KMS-11 (cell line): ENCODE measurements around the gene TP63.

Source experiments
- H2AFZ ChIP-seq: fragments of 200-600 bp; sonication (generic); 2 replicates; pipeline ENCODE4 v1.6.1; 2016; ENCODE audit warnings: antibody characterized with exemption, mixed run types, low read depth
- H3K27ac ChIP-seq: fragments of 200-600 bp; sonication (generic); 2 replicates; pipeline ENCODE4 v1.6.1; 2016; ENCODE audit warnings: mild to moderate bottlenecking, mixed run types
- H3K27me3 ChIP-seq: fragments of 200-600 bp; sonication (generic); 2 replicates; pipeline ENCODE4 v1.6.1; 2017; ENCODE audit warnings: mild to moderate bottlenecking, low read depth, mixed run types, moderate library complexity; ENCODE audit not compliant: insufficient read depth
- H3K36me3 ChIP-seq: fragments of 200-600 bp; sonication (generic); 2 replicates; pipeline ENCODE4 v1.6.1; 2017; ENCODE audit warnings: mild to moderate bottlenecking, mixed run types; ENCODE audit not compliant: insufficient read depth
- H3K4me1 ChIP-seq: fragments of 200-600 bp; sonication (generic); 2 replicates; pipeline ENCODE4 v1.6.1; 2016; ENCODE audit warnings: mild to moderate bottlenecking, low read depth, mixed run types; ENCODE audit not compliant: poor library complexity, severe bottlenecking
- H3K4me2 ChIP-seq: fragments of 200-600 bp; sonication (generic); 2 replicates; pipeline ENCODE4 v1.7.0; 2016; ENCODE audit warnings: mild to moderate bottlenecking, mixed run types
- H3K4me3 ChIP-seq: fragments of 200-600 bp; sonication (generic); IDR thresholded peaks from 2 replicates; pipeline ENCODE4 v1.6.1; 2017; ENCODE audit warnings: low read depth, low read length, mixed read lengths; ENCODE audit not compliant: insufficient read depth
- H3K79me2 ChIP-seq: fragments of 200-600 bp; sonication (generic); 2 replicates; pipeline ENCODE4 v1.6.1; 2016; ENCODE audit warnings: low read depth, mixed run types; ENCODE audit not compliant: insufficient read depth
- H3K9ac ChIP-seq: fragments of 200-600 bp; sonication (generic); 2 replicates; pipeline ENCODE4 v1.6.1; 2016; ENCODE audit warnings: mild to moderate bottlenecking, mixed run types
- H4K20me1 ChIP-seq: fragments of 200-600 bp; sonication (generic); 2 replicates; pipeline ENCODE4 v1.6.1; 2016; ENCODE audit warnings: mild to moderate bottlenecking, mixed run types; ENCODE audit not compliant: insufficient read depth
- TF ChIP-seq, protein P1 (sequence below): fragments of 200-600 bp; sonication (generic); conservative IDR thresholded peaks from 2 replicates; pipeline ENCODE4 v1.6.1; 2017; ENCODE audit warnings: low read depth, mild to moderate bottlenecking, antibody characterized with exemption, low read length, moderate library complexity, mixed read lengths

TP63 gene

DNA sequence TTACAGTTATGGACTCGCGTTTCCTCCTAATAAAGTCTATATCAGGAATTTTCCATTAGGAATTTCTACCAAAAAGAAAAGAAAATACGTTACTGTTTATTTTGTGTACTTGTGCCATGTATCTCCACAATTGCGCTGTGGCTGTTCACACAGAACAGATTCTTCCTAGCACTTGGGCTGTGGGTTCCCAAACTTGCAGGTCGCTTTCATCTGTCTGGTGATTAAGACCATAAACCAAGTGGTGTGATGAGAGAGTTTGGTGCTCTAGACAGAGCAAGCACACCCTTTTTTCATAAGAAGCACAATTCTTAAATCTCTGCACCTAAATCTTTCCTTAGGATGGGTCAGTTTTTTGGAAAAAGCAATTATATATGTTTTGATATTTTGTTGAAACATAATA is 203.3 kb downstream of the TP63 start:
- no peaks in the 10 kb centered on the region for H3K4me1 ChIP-seq
- no peak overlapping the region for H3K27ac ChIP-seq
- no peaks in the 10 kb centered on the region for H3K36me3 ChIP-seq
- no peaks in the 10 kb centered on the region for H4K20me1 ChIP-seq
- no peaks in the 10 kb centered on the region for H3K79me2 ChIP-seq
- H3K4me2 ChIP-seq: no peak overlapping the region
- H3K27me3 ChIP-seq: no peaks in the 10 kb centered on the region
- H2AFZ ChIP-seq: no peak overlapping the region
- no peak overlapping the region for H3K4me3 ChIP-seq
- TF ChIP-seq, protein P1, sequence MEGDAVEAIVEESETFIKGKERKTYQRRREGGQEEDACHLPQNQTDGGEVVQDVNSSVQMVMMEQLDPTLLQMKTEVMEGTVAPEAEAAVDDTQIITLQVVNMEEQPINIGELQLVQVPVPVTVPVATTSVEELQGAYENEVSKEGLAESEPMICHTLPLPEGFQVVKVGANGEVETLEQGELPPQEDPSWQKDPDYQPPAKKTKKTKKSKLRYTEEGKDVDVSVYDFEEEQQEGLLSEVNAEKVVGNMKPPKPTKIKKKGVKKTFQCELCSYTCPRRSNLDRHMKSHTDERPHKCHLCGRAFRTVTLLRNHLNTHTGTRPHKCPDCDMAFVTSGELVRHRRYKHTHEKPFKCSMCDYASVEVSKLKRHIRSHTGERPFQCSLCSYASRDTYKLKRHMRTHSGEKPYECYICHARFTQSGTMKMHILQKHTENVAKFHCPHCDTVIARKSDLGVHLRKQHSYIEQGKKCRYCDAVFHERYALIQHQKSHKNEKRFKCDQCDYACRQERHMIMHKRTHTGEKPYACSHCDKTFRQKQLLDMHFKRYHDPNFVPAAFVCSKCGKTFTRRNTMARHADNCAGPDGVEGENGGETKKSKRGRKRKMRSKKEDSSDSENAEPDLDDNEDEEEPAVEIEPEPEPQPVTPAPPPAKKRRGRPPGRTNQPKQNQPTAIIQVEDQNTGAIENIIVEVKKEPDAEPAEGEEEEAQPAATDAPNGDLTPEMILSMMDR: no peak
- H3K9ac ChIP-seq: no peak overlapping the region

DNA sequence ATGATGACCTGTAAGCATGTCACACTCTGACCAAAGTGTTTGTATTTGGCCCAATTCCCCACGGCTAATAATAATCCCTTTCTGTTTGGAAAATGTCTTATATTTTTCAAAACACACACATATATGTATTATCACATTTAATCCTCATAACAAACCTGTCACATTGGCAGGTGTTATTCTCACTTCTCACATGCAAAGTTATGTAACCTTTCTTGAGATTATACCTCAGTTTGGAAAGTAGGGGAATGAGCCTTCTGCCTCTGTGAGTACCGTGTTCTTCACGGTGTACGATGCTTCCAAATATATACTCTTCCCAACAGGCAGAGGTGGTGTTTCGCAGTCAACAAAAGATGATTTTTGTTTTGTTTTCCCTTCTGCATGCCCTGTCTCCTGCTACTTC is 205.6 kb downstream of the TP63 start:
- no peak overlapping the region for H2AFZ ChIP-seq
- H3K79me2 ChIP-seq: no peaks in the 10 kb centered on the region
- H3K4me2 ChIP-seq: no peak overlapping the region
- H4K20me1 ChIP-seq: no peaks in the 10 kb centered on the region
- no peaks in the 10 kb centered on the region for H3K36me3 ChIP-seq
- no peaks in the 10 kb centered on the region for H3K27me3 ChIP-seq
- no peak overlapping the region for H3K9ac ChIP-seq
- H3K27ac ChIP-seq: no peak overlapping the region
- TF ChIP-seq, protein P1: no peak
- H3K4me1 ChIP-seq: no peaks in the 10 kb centered on the region
- no peak overlapping the region for H3K4me3 ChIP-seq

DNA sequence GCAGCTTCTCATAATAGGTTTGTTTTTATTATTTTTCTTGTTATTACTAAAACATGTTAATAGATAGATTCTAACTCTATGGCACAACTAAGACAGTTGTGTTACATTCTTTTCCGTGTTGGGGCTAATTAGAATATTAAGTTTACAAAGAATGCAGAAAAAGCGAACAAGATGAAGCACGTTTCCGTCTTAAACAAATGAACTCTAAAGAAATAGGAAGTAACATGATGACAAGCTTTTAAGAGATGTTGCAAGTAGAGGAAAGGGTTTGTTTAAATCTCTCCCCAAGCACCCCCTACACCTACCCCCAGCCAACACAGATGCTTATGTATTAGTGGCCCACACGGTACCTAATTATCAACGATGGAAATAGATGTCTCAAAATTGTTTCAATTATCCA is 207.1 kb downstream of the TP63 start:
- no peak overlapping the region for H3K27ac ChIP-seq
- H3K4me1 ChIP-seq: no peaks in the 10 kb centered on the region
- H3K9ac ChIP-seq: no peak overlapping the region
- no peaks in the 10 kb centered on the region for H3K36me3 ChIP-seq
- H2AFZ ChIP-seq: no peak overlapping the region
- no peak overlapping the region for H3K4me3 ChIP-seq
- no peaks in the 10 kb centered on the region for H3K79me2 ChIP-seq
- TF ChIP-seq, protein P1: no peak
- H3K27me3 ChIP-seq: no peaks in the 10 kb centered on the region
- H3K4me2 ChIP-seq: no peak overlapping the region
- no peaks in the 10 kb centered on the region for H4K20me1 ChIP-seq

DNA sequence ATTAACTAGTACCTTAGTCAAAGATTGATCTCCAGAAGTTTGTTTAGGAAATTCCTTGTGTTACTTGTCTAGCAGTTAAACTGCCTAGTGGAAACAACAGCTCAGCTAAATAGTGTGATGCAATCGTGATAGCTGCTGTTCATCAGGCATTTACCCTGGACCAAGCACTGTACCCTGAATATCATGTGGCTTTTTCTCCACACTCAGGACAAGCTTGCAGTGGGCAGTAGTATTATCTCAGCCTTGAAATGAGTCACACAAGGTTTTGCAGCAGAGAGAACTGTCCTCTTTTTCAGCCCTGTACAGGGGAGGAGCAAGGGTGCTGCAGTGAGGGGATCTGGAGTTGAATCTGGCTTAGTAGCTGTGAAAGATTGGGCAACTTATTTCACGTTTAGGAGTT is 208.4 kb downstream of the TP63 start:
- Histone ChIP-seq H3K27me3 (no peaks in the 10 kb centered on the region), H3K36me3 (no peaks in the 10 kb centered on the region), H3K4me3 (no peak overlapping the region), H3K4me2 (no peak overlapping the region), H4K20me1 (no peaks in the 10 kb centered on the region), H3K9ac (no peak overlapping the region), H3K4me1 (no peaks in the 10 kb centered on the region), H3K79me2 (no peaks in the 10 kb centered on the region), H2AFZ (no peak overlapping the region), H3K27ac (no peak overlapping the region)
- TF ChIP-seq, protein P1: no peak
